Caco-2 (cell line): ENCODE data around the gene DIO3. TPM values are rescaled to one million over a fixed set of nuclear protein-coding genes. Genes with fewer than 3 reads are reported as not detected.

ENCODE experiments used
- BruUV-seq: library from RNA; stranded (reverse); fragments of 400-500 nt; replicated peaks from 2 replicates; lab custom pipeline; 2021; lab: Mats Ljungman, UMichigan
- CTCF ChIA-PET: fragments of 300-600 bp; sonication (Branson Sonifier 250); formaldehyde crosslinking; loops from one replicate; lab custom pipeline; 2022; ENCODE audit warnings: antibody characterized with exemption; lab: Charles Lee
- POLR2A ChIA-PET: fragments of 300-600 bp; sonication (Branson Sonifier 250); formaldehyde crosslinking; loops from one replicate; lab custom pipeline; 2022; ENCODE audit warnings: antibody characterized with exemption; lab: Charles Lee
- DNase-seq, 2 experiments: peaks; one replicate each; pipeline versions ENCODE4 v3.0.0 to v3.0.0-alpha.2; 2020 to 2022
- H3K27me3 ChIP-seq: replicated peaks from 2 replicates; pipeline ENCODE4 v1.6.0; 2011; ENCODE audit warnings: low read length; ENCODE audit not compliant: control insufficient read depth, insufficient read depth
- H3K36me3 ChIP-seq: 2 replicates; pipeline ENCODE4 v1.5.1; 2011; ENCODE audit warnings: low read length; ENCODE audit not compliant: control insufficient read depth, insufficient read depth
- H3K4me1 ChIP-seq: fragments of 250-450 bp; sonication (Bioruptor Pico); 2 replicates; pipeline ENCODE4 v1.5.1; 2020; ENCODE audit warnings: mild to moderate bottlenecking
- H3K4me3 ChIP-seq: 2 replicates; pipeline ENCODE4 v1.5.1; 2011; ENCODE audit warnings: low read depth, mild to moderate bottlenecking, control low read depth, low read length
- H3K9me3 ChIP-seq: fragments of 250-450 bp; sonication (Bioruptor Pico); 2 replicates; pipeline ENCODE4 v1.5.1; 2020; ENCODE audit warnings: mild to moderate bottlenecking, moderate library complexity
- H3K27ac Mint-ChIP-seq: one replicate; pipeline ENCODE4 v1.8.0; 2022; ENCODE audit warnings: mixed read lengths; ENCODE audit not compliant: unreplicated experiment
- H3K27me3 Mint-ChIP-seq: one replicate; pipeline ENCODE4 v1.8.0; 2022; ENCODE audit warnings: mixed read lengths; ENCODE audit not compliant: insufficient read depth, unreplicated experiment
- H3K36me3 Mint-ChIP-seq: one replicate; pipeline ENCODE4 v1.8.0; 2022; ENCODE audit warnings: mild to moderate bottlenecking, mixed read lengths; ENCODE audit not compliant: insufficient read depth, unreplicated experiment
- H3K4me1 Mint-ChIP-seq: one replicate; pipeline ENCODE4 v1.8.0; 2022; ENCODE audit warnings: low read depth, mixed read lengths; ENCODE audit not compliant: unreplicated experiment
- H3K4me3 Mint-ChIP-seq: one replicate; pipeline ENCODE4 v1.8.0; 2022; ENCODE audit warnings: mild to moderate bottlenecking, moderate library complexity, mixed read lengths; ENCODE audit not compliant: unreplicated experiment
- H3K9me3 Mint-ChIP-seq: one replicate; pipeline ENCODE4 v1.8.0; 2022; ENCODE audit warnings: mixed read lengths; ENCODE audit not compliant: unreplicated experiment
- CTCF ChIP-seq, 2 experiments: fragments of 200-600 bp in 1 of 2; IDR thresholded peaks; 1 replicate in 1 of 2; 2 replicates in 1 of 2; pipeline versions ENCODE4 v1.5.1 to v1.8.0; 2011 to 2022; ENCODE audit warnings: antibody characterized with exemption in 1 of 2, control low read depth in 1 of 2, inconsistent platforms in 1 of 2, low read depth in 1 of 2, low read length in 1 of 2, mild to moderate bottlenecking in 1 of 2, moderate library complexity in 1 of 2; ENCODE audit not compliant: insufficient read depth in 1 of 2, severe bottlenecking in 1 of 2, unreplicated experiment in 1 of 2
- intact Hi-C: fragments of 100-400 bp; cut with micrococcal nuclease; formaldehyde crosslinking; loops from one replicate; pipeline ENCODE4 v1.10.0; 2022; ENCODE audit not compliant: unreplicated experiment
- total RNA-seq: library from RNA; stranded (reverse); gene quantifications from 2 replicates; pipeline ENCODE4 v1.2.3, GENCODE V29; 2022

Gene DIO3
- total RNA-seq, 1 experiment from 2014 or later = 0.41 TPM

- Histone ChIP-seq H3K4me3 (no peak overlapping the region), H3K36me3 (no peaks in the 10 kb centered on the region), H3K27me3 (no peaks in the 10 kb centered on the region), H3K9me3 (no peaks in the 10 kb centered on the region), H3K4me1 (no peaks in the 10 kb centered on the region)
- POLR2A ChIA-PET = no interaction called here
- no peak overlapping the region for H3K27ac Mint-ChIP-seq
- CTCF ChIA-PET = no interaction called here
- BruUV-seq = no TSS peak
- H3K4me3 Mint-ChIP-seq = no peak overlapping the region
- no peaks in the 10 kb centered on the region for H3K4me1 Mint-ChIP-seq
- TF ChIP-seq CTCF (IDR thresholded peaks at IDR 0.05; ENCODE audit: insufficient read depth in 1 of 2, low read depth in 1 of 2, low read length in 1 of 2, severe bottlenecking in 1 of 2, unreplicated experiment in 1 of 2) = no peak
- H3K9me3 Mint-ChIP-seq = peaks cover 6% of the 10 kb centered on the region
- no peaks in the 10 kb centered on the region for H3K36me3 Mint-ChIP-seq
- DNase-seq = no peak
- intact Hi-C loops = no loop called here
- no peaks in the 10 kb centered on the region for H3K27me3 Mint-ChIP-seq
These were observed 40.4 kb upstream of the DIO3 start for GRCh38 chr14:101520621-101521472.

GRCh38 chr14:101521473-101521915 lies 39.8 kb upstream of the DIO3 start:
- ChIA-PET CTCF (no interaction called here), POLR2A (no interaction called here)
- H3K4me1 ChIP-seq = no peaks in the 10 kb centered on the region
- no peaks in the 10 kb centered on the region for H3K27me3 Mint-ChIP-seq
- intact Hi-C loops = no loop called here
- H3K27ac Mint-ChIP-seq = no peak overlapping the region
- no peak overlapping the region for H3K4me3 ChIP-seq
- no peak overlapping the region for H3K4me3 Mint-ChIP-seq
- H3K36me3 ChIP-seq = no peaks in the 10 kb centered on the region
- no peaks in the 10 kb centered on the region for H3K27me3 ChIP-seq
- H3K36me3 Mint-ChIP-seq = no peaks in the 10 kb centered on the region
- no peaks in the 10 kb centered on the region for H3K9me3 Mint-ChIP-seq
- no peak for TF ChIP-seq CTCF (IDR thresholded peaks at IDR 0.05; ENCODE audit: insufficient read depth in 1 of 2, low read depth in 1 of 2, low read length in 1 of 2, severe bottlenecking in 1 of 2, unreplicated experiment in 1 of 2)
- no peaks in the 10 kb centered on the region for H3K9me3 ChIP-seq
- H3K4me1 Mint-ChIP-seq = no peaks in the 10 kb centered on the region
- no TSS peak for BruUV-seq
- no peak for DNase-seq

- no peaks in the 10 kb centered on the region for H3K36me3 ChIP-seq
- Mint-ChIP-seq H3K36me3 (no peaks in the 10 kb centered on the region), H3K27ac (no peak overlapping the region), H3K9me3 (no peaks in the 10 kb centered on the region), H3K27me3 (no peaks in the 10 kb centered on the region), H3K4me3 (no peak overlapping the region), H3K4me1 (no peaks in the 10 kb centered on the region)
- H3K27me3 ChIP-seq = no peaks in the 10 kb centered on the region
- no peaks in the 10 kb centered on the region for H3K4me1 ChIP-seq
- no peak overlapping the region for H3K4me3 ChIP-seq
- no peaks in the 10 kb centered on the region for H3K9me3 ChIP-seq
- BruUV-seq = no TSS peak
- TF ChIP-seq CTCF (IDR thresholded peaks at IDR 0.05; ENCODE audit: insufficient read depth in 1 of 2, low read depth in 1 of 2, low read length in 1 of 2, severe bottlenecking in 1 of 2, unreplicated experiment in 1 of 2) = no peak
- DNase-seq = no peak
- ChIA-PET CTCF (no interaction called here), POLR2A (no interaction called here)
- intact Hi-C loops = no loop called here
These were observed 39.3 kb upstream of the DIO3 start for GRCh38 chr14:101521978-101522377.
